DOHH2 (cell line): ENCODE data around the gene TAF1A.

Experiments used
- H3F3A ChIP-seq: fragments of 200-600 bp; sonication (generic), shearing (Covaris generic); 2 replicates; pipeline ENCODE4 v1.6.0; 2016; ENCODE audit warnings: antibody characterized with exemption, mild to moderate bottlenecking; ENCODE audit not compliant: control insufficient read depth, insufficient read depth
- H3K27ac ChIP-seq: fragments of 200-600 bp; sonication (generic); 2 replicates; pipeline ENCODE4 v1.5.1; 2014; ENCODE audit warnings: low read depth, mild to moderate bottlenecking, low read length, moderate library complexity
- H3K27me3 ChIP-seq: fragments of 200-600 bp; sonication (generic); 2 replicates; pipeline ENCODE4 v1.6.1; 2014; ENCODE audit warnings: mild to moderate bottlenecking, low read length, mixed read lengths; ENCODE audit not compliant: control insufficient read depth
- H3K36me3 ChIP-seq: fragments of 200-600 bp; sonication (generic); 2 replicates; pipeline ENCODE4 v1.6.1; 2014; ENCODE audit warnings: mild to moderate bottlenecking, low read length, moderate library complexity, mixed read lengths; ENCODE audit not compliant: control insufficient read depth
- H3K4me1 ChIP-seq: fragments of 200-600 bp; sonication (generic); 2 replicates; pipeline ENCODE4 v1.6.1; 2014; ENCODE audit warnings: mild to moderate bottlenecking, low read length, mixed read lengths; ENCODE audit not compliant: control insufficient read depth
- H3K4me2 ChIP-seq: fragments of 200-600 bp; sonication (generic); 2 replicates; pipeline ENCODE4 v1.6.0; 2014; ENCODE audit warnings: mild to moderate bottlenecking, low read length, moderate library complexity
- H3K4me3 ChIP-seq: fragments of 200-600 bp; sonication (generic); 2 replicates; pipeline ENCODE4 v1.5.1; 2014; ENCODE audit warnings: mild to moderate bottlenecking, low read length, mixed read lengths
- H3K79me2 ChIP-seq: fragments of 200-600 bp; sonication (generic); 2 replicates; pipeline ENCODE4 v1.6.1; 2014; ENCODE audit warnings: mild to moderate bottlenecking, low read length, mixed read lengths; ENCODE audit not compliant: control insufficient read depth
- H3K9me2 ChIP-seq: fragments of 200-600 bp; sonication (generic); replicated peaks from 2 replicates; pipeline ENCODE4 v1.6.1; 2014; ENCODE audit warnings: mild to moderate bottlenecking, low read length, mixed read lengths; ENCODE audit not compliant: control insufficient read depth
- H3K9me3 ChIP-seq: fragments of 200-600 bp; sonication (generic); 2 replicates; pipeline ENCODE4 v1.6.1; 2014; ENCODE audit warnings: antibody characterized with exemption, low read length, mixed read lengths; ENCODE audit not compliant: control insufficient read depth, insufficient read depth
- H4K20me1 ChIP-seq: fragments of 200-600 bp; sonication (generic); 2 replicates; pipeline ENCODE4 v1.6.0; 2014; ENCODE audit warnings: low read depth, mild to moderate bottlenecking, antibody characterized with exemption, low read length, moderate library complexity; ENCODE audit not compliant: control insufficient read depth, insufficient read depth
- CTCF ChIP-seq: fragments of 200-600 bp; sonication (generic); IDR thresholded peaks from one replicate; pipeline ENCODE4 v1.5.1; 2014; ENCODE audit warnings: antibody characterized with exemption, mild to moderate bottlenecking, low read depth, low read length; ENCODE audit not compliant: poor library complexity, severe bottlenecking
- EZH2phosphoT487 ChIP-seq: fragments of 200-600 bp; sonication (generic); IDR thresholded peaks from 2 replicates; pipeline ENCODE4 v1.6.1; 2017; ENCODE audit warnings: borderline replicate concordance, mild to moderate bottlenecking, antibody characterized with exemption, low read length, moderate library complexity, mixed read lengths

Gene TAF1A

GRCh38 chr1:222582099-222582774 lies 7.5 kb downstream of the TAF1A start:
- H3K9me3 ChIP-seq = no peaks in the 10 kb centered on the region
- no peak overlapping the region for H3K27ac ChIP-seq
- no peak overlapping the region for H3K4me2 ChIP-seq
- H3K4me3 ChIP-seq = no peak overlapping the region
- H3K4me1 ChIP-seq = peaks cover 15% of the 10 kb centered on the region
- H4K20me1 ChIP-seq = no peaks in the 10 kb centered on the region
- no peaks in the 10 kb centered on the region for H3K9me2 ChIP-seq
- peaks cover 75% of the 10 kb centered on the region for H3K36me3 ChIP-seq
- TF ChIP-seq CTCF = no peak
- no peak for TF ChIP-seq EZH2phosphoT487
- no peaks in the 10 kb centered on the region for H3K27me3 ChIP-seq
- peaks cover 41% of the 10 kb centered on the region for H3K79me2 ChIP-seq
- 0 out of 2 replicates have a peak, but pooled peaks cover 2% of the 10 kb centered on the region for H3F3A ChIP-seq

- no peaks in the 10 kb centered on the region for H3K27me3 ChIP-seq
- peaks cover 14% of the 10 kb centered on the region for H3K79me2 ChIP-seq
- H3K27ac ChIP-seq = no peak overlapping the region
- H3K9me2 ChIP-seq = no peaks in the 10 kb centered on the region
- no peak for TF ChIP-seq CTCF
- H3K9me3 ChIP-seq = no peaks in the 10 kb centered on the region
- 0 out of 2 replicates have a peak, but pooled peaks cover 2% of the 10 kb centered on the region for H3F3A ChIP-seq
- H4K20me1 ChIP-seq = no peaks in the 10 kb centered on the region
- peaks cover 78% of the 10 kb centered on the region for H3K36me3 ChIP-seq
- peaks cover 9% of the 10 kb centered on the region for H3K4me1 ChIP-seq
- no peak overlapping the region for H3K4me2 ChIP-seq
- no peak overlapping the region for H3K4me3 ChIP-seq
These were observed 10.4 kb downstream of the TAF1A start for GRCh38 chr1:222579316-222579715.

- H3F3A ChIP-seq = no peaks in the 10 kb centered on the region
- H3K4me2 ChIP-seq = no peak overlapping the region
- no peaks in the 10 kb centered on the region for H3K9me2 ChIP-seq
- no peaks in the 10 kb centered on the region for H3K27me3 ChIP-seq
- TF ChIP-seq EZH2phosphoT487 (no peak), CTCF (no peak)
- H3K27ac ChIP-seq = no peak overlapping the region
- no peaks in the 10 kb centered on the region for H4K20me1 ChIP-seq
- no peaks in the 10 kb centered on the region for H3K79me2 ChIP-seq
- H3K4me1 ChIP-seq = no peaks in the 10 kb centered on the region
- 0 out of 2 replicates have a peak, but pooled peaks cover 2% of the 10 kb centered on the region for H3K9me3 ChIP-seq
- no peak overlapping the region for H3K4me3 ChIP-seq
- H3K36me3 ChIP-seq = peaks cover 86% of the 10 kb centered on the region
These were observed 18.9 kb downstream of the TAF1A start for GRCh38 chr1:222570837-222571236.
